ENCODE results near the gene HIVEP3. TPM values are rescaled to one million over a fixed set of nuclear protein-coding genes. Genes with fewer than 3 reads are reported as not detected.
A peak's percentile ranks its signal among the peaks of the same experiment; 100 is the strongest.

HIVEP3 gene
- total RNA-seq, 1 donor from 2014 or later: 3.6 TPM

GRCh38 chr1:41528726-41529605 is 389.8 kb downstream of the HIVEP3 start:
- TF ChIP-seq, protein P1, sequence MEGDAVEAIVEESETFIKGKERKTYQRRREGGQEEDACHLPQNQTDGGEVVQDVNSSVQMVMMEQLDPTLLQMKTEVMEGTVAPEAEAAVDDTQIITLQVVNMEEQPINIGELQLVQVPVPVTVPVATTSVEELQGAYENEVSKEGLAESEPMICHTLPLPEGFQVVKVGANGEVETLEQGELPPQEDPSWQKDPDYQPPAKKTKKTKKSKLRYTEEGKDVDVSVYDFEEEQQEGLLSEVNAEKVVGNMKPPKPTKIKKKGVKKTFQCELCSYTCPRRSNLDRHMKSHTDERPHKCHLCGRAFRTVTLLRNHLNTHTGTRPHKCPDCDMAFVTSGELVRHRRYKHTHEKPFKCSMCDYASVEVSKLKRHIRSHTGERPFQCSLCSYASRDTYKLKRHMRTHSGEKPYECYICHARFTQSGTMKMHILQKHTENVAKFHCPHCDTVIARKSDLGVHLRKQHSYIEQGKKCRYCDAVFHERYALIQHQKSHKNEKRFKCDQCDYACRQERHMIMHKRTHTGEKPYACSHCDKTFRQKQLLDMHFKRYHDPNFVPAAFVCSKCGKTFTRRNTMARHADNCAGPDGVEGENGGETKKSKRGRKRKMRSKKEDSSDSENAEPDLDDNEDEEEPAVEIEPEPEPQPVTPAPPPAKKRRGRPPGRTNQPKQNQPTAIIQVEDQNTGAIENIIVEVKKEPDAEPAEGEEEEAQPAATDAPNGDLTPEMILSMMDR (IDR thresholded peaks at IDR 0.05): no peak
- H3K9me3 Mint-ChIP-seq (ENCODE audit: low read depth): no peaks in the 10 kb centered on the region
- H3K36me3 Mint-ChIP-seq (ENCODE audit: low read depth): no peaks in the 10 kb centered on the region
- H3K27ac Mint-ChIP-seq (ENCODE audit: unreplicated experiment): no peak overlapping the region
- H3K27me3 Mint-ChIP-seq (ENCODE audit: low read depth): peaks cover 8% of the 10 kb centered on the region
- H3K4me3 Mint-ChIP-seq (ENCODE audit: unreplicated experiment): no peak overlapping the region
- DNase-seq (ENCODE audit: low spot score): peak; percentile 46
- H3K4me1 Mint-ChIP-seq (ENCODE audit: low read depth): no peaks in the 10 kb centered on the region

GRCh38 chr1:41528106-41528505 is 390.6 kb downstream of the HIVEP3 start:
- Mint-ChIP-seq H3K27ac (ENCODE audit: unreplicated experiment) (no peak overlapping the region), H3K4me1 (ENCODE audit: low read depth) (no peaks in the 10 kb centered on the region), H3K9me3 (ENCODE audit: low read depth) (no peaks in the 10 kb centered on the region), H3K27me3 (ENCODE audit: low read depth) (peaks cover 5% of the 10 kb centered on the region), H3K4me3 (ENCODE audit: unreplicated experiment) (no peak overlapping the region), H3K36me3 (ENCODE audit: low read depth) (no peaks in the 10 kb centered on the region)
- peak; percentile 65 for DNase-seq (ENCODE audit: low spot score)
- TF ChIP-seq, protein P1 (IDR thresholded peaks at IDR 0.05): no peak

DNA sequence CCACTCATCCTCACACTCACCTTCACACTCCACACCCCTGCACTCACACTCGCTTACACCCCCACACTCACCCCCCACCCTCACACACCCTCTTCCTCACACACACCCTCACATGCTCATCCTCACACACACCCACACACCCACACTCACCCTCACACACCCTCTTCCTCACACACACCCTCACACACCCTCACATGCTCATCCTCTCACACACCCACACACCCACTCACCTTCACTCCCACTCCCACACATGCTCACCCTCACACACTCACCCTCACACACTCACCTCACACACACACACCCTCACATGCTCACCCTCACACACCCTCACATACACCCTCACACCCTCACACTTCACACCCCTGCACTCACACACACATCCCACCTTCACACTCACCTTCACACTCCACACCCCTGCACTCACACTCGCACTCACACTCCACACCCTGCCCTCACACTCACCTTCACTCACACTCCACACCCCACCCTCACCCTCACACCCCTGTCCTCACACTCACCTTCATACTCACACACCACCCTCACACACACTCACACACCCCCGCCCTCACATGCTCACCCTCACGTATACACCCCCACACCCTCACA is 391.7 kb downstream of the HIVEP3 start:
- H3K9me3 Mint-ChIP-seq (ENCODE audit: low read depth): no peaks in the 10 kb centered on the region
- H3K27me3 Mint-ChIP-seq (ENCODE audit: low read depth): peaks cover 2% of the 10 kb centered on the region
- DNase-seq (ENCODE audit: low spot score): peak; percentile 59
- H3K36me3 Mint-ChIP-seq (ENCODE audit: low read depth): no peaks in the 10 kb centered on the region
- H3K4me3 Mint-ChIP-seq (ENCODE audit: unreplicated experiment): no peak overlapping the region
- H3K4me1 Mint-ChIP-seq (ENCODE audit: low read depth): no peaks in the 10 kb centered on the region
- H3K27ac Mint-ChIP-seq (ENCODE audit: unreplicated experiment): no peak overlapping the region
- TF ChIP-seq, protein P1 (IDR thresholded peaks at IDR 0.05): no peak

DNA sequence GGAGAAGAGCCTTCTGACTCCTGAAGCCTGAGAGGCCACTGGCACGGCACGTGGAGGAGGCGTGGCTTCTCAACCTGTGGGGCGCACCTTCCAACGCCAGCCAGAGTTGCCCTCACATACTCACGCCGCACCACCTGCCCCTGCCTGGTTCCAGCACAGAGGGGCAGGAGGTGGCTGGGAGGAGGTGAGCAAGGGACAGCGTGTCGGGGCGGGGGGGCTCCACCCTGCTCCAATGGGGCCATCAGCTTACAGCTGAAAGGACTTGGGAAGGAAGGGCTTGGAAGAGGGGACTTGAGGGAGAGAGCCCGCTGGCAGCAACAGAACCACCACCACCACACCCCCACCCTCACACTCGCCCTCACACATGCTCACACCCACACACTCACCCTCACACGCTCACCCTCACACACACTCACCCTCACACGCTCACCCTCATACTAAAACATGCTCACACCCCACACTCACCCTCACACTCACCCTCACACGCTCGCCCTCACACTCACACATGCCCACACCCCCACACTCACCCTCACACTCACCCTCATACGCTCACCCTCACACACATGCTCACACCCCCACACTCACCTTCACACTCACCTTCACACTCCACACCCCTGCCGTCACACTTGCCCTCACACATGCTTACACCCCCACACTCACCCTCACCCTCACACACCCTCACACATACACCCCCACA is 392.7 kb downstream of the HIVEP3 start:
- no peak overlapping the region for H3K27ac Mint-ChIP-seq (ENCODE audit: unreplicated experiment)
- H3K9me3 Mint-ChIP-seq (ENCODE audit: low read depth): no peaks in the 10 kb centered on the region

More for the DNA sequence above, 392.7 kb downstream of the HIVEP3 start:
- Mint-ChIP-seq H3K4me1 (ENCODE audit: low read depth) (no peaks in the 10 kb centered on the region), H3K27me3 (ENCODE audit: low read depth) (no peaks in the 10 kb centered on the region), H3K36me3 (ENCODE audit: low read depth) (no peaks in the 10 kb centered on the region), H3K4me3 (ENCODE audit: unreplicated experiment) (no peak overlapping the region)
- TF ChIP-seq, protein P1 (IDR thresholded peaks at IDR 0.05): no peak
- no peak for DNase-seq (ENCODE audit: low spot score)

Data from chondrocyte (in vitro differentiated cells).